Endothelial cell of umbilical vein (primary cell): ENCODE measurements around the gene PPP5C. TPM values are rescaled to one million over a fixed set of nuclear protein-coding genes. Genes with fewer than 3 reads are reported as not detected.

Source experiments
- BruUV-seq: library from RNA; stranded (reverse); fragments of 400-500 nt; replicated peaks from 2 replicates; lab custom pipeline; 2021; lab: Mats Ljungman, UMichigan
- CTCF ChIA-PET: fragments of 300-600, 350-600 bp; sonication (Branson Sonifier 250); formaldehyde crosslinking; loops from one replicate; lab custom pipeline; 2021; ENCODE audit warnings: antibody characterized with exemption, inconsistent platforms; lab: Charles Lee
- POLR2A ChIA-PET: fragments of 300-600, 350-600 bp; sonication (Branson Sonifier 250); formaldehyde crosslinking; loops from one replicate; lab custom pipeline; 2021; ENCODE audit warnings: antibody characterized with exemption, inconsistent platforms; lab: Charles Lee
- DNase-seq: peaks from one replicate; pipeline ENCODE4 v3.0.0-alpha.2; 2011; ENCODE audit warnings: low read depth, low spot score
- FAIRE-seq: peaks from 2 replicates; lab custom pipeline; 2011; peaks lifted over from hg19 to GRCh38; lab: Jason Lieb, UNC
- H2AFZ ChIP-seq: 2 replicates; pipeline ENCODE4 v1.6.0; 2012; ENCODE audit warnings: low read depth, low read length, control low read depth, inconsistent platforms
- H3K27ac ChIP-seq: 2 replicates; pipeline ENCODE4 v1.5.1; 2011; ENCODE audit warnings: low read depth, mild to moderate bottlenecking, control low read depth, low read length, moderate library complexity; ENCODE audit not compliant: insufficient read depth
- H3K27me3 ChIP-seq, 2 experiments: 2 replicates each; pipeline versions ENCODE4 v1.6.0 to v1.6.1; 2011; ENCODE audit warnings: low read length in 2 of 2, mixed read lengths in 1 of 2; ENCODE audit not compliant: control insufficient read depth in 2 of 2, insufficient read depth in 2 of 2
- H3K36me3 ChIP-seq, 2 experiments: 2 replicates in 1 of 2; 3 replicates in 1 of 2; pipeline ENCODE4 v1.5.1; 2011; ENCODE audit warnings: low read length in 2 of 2, mild to moderate bottlenecking in 1 of 2, moderate library complexity in 1 of 2; ENCODE audit not compliant: control insufficient read depth in 2 of 2, insufficient read depth in 2 of 2; ENCODE audit errors: extremely low read depth in 1 of 2
- H3K4me1 ChIP-seq: 3 replicates; pipeline ENCODE4 v1.5.1; 2011; ENCODE audit warnings: mild to moderate bottlenecking, low read length; ENCODE audit not compliant: control insufficient read depth, insufficient read depth; ENCODE audit errors: extremely low read depth
- H3K4me2 ChIP-seq: 2 replicates; pipeline ENCODE4 v1.6.1; 2011; ENCODE audit warnings: low read length, control low read depth, mixed read lengths; ENCODE audit not compliant: insufficient read depth
- H3K4me3 ChIP-seq, 3 experiments: fragments of 200-600 bp in 1 of 3; sonication (generic), shearing (Covaris generic) in 1 of 3; replicated peaks in 1 of 3; 2 replicates each; pipeline ENCODE4 v1.5.1; 2011 to 2016; ENCODE audit warnings: control low read depth in 3 of 3, low read length in 3 of 3, mild to moderate bottlenecking in 2 of 3, inconsistent platforms in 1 of 3, low read depth in 1 of 3, moderate library complexity in 1 of 3; ENCODE audit not compliant: insufficient read depth in 1 of 3
- H3K79me2 ChIP-seq: 2 replicates; pipeline ENCODE4 v1.6.0; 2012; ENCODE audit warnings: low read length, inconsistent platforms; ENCODE audit not compliant: control insufficient read depth, insufficient read depth
- H3K9ac ChIP-seq: replicated peaks from 2 replicates; pipeline ENCODE3; 2011; ENCODE audit warnings: low read length, control low read depth; ENCODE audit not compliant: insufficient read depth; ENCODE audit errors: extremely low read depth
- H3K9me1 ChIP-seq: replicated peaks from 3 replicates; pipeline ENCODE4 v1.6.0; 2011; ENCODE audit warnings: mild to moderate bottlenecking, low read length; ENCODE audit not compliant: control insufficient read depth, insufficient read depth; ENCODE audit errors: extremely low read depth
- H3K9me3 ChIP-seq: replicated peaks from 2 replicates; pipeline ENCODE4 v1.5.1; 2012; ENCODE audit warnings: low read length, inconsistent platforms; ENCODE audit not compliant: control insufficient read depth, insufficient read depth
- H4K20me1 ChIP-seq: replicated peaks from 2 replicates; pipeline ENCODE3; 2011; ENCODE audit warnings: mild to moderate bottlenecking, low read length; ENCODE audit not compliant: control insufficient read depth, insufficient read depth; ENCODE audit errors: extremely low read depth
- MYC ChIP-seq: IDR thresholded peaks from one replicate; pipeline ENCODE4 v1.6.1; 2011; ENCODE audit warnings: mild to moderate bottlenecking, low read depth, low read length
- POLR2A ChIP-seq: IDR thresholded peaks from 2 replicates; pipeline ENCODE4 v1.6.1; 2012; ENCODE audit warnings: low read depth, mild to moderate bottlenecking, control low read depth, low read length
- POLR2AphosphoS5 ChIP-seq: IDR thresholded peaks from 2 replicates; pipeline ENCODE4 v1.6.1; 2012; ENCODE audit warnings: low read depth, mild to moderate bottlenecking, control low read depth, low read length, moderate library complexity; ENCODE audit not compliant: insufficient read depth
- dilution Hi-C: fragments of 300-500 bp; cut with MboI; formaldehyde crosslinking; loops from one replicate; pipeline ENCODE4 v1.15.0; 2019; ENCODE audit warnings: low sequenced_read_pairs; ENCODE audit not compliant: extremely low pct_ligation_motif_present
- intact Hi-C: fragments of 100-400 bp; cut with micrococcal nuclease; formaldehyde crosslinking; loops from one replicate; pipeline ENCODE4 v1.10.0; 2022
- polyA plus RNA-seq, 4 experiments: library from polyadenylated mRNA; depleted of rRNA in 3 of 4; stranded (reverse) in 3 of 4; unstranded in 1 of 4; fragments of >200 nt; gene quantifications; 2 replicates each; pipeline versions ENCODE4 v1.2.1 to v1.2.3, GENCODE V29; 2011 to 2012; ENCODE audit warnings: missing spikeins in 1 of 4
- total RNA-seq: library from RNA; stranded (reverse); gene quantifications from 2 replicates; pipeline ENCODE4 v1.2.3, GENCODE V29; 2021
- TF ChIP-seq, protein P1 (sequence below): IDR thresholded peaks from 2 replicates; pipeline ENCODE4 v1.6.1; 2011; ENCODE audit not compliant: insufficient read depth, insufficient read length
- TF ChIP-seq, protein P2 (sequence below), 2 donors: IDR thresholded peaks; 1 replicate in 1 of 2; 2 replicates in 1 of 2; pipeline ENCODE4 v1.5.1; 2011; ENCODE audit warnings: low read length in 2 of 2, mild to moderate bottlenecking in 2 of 2, moderate library complexity in 2 of 2, control low read depth in 1 of 2, inconsistent platforms in 1 of 2, low read depth in 1 of 2; ENCODE audit not compliant: insufficient read depth in 1 of 2; ENCODE audit errors: extremely low read depth in 1 of 2

The PPP5C gene
- total and polyA plus RNA-seq, 2 donors (not counting 3 experiments of a cell fraction or from before 2014, with no cell fraction given), result 114 to 172 TPM

DNA sequence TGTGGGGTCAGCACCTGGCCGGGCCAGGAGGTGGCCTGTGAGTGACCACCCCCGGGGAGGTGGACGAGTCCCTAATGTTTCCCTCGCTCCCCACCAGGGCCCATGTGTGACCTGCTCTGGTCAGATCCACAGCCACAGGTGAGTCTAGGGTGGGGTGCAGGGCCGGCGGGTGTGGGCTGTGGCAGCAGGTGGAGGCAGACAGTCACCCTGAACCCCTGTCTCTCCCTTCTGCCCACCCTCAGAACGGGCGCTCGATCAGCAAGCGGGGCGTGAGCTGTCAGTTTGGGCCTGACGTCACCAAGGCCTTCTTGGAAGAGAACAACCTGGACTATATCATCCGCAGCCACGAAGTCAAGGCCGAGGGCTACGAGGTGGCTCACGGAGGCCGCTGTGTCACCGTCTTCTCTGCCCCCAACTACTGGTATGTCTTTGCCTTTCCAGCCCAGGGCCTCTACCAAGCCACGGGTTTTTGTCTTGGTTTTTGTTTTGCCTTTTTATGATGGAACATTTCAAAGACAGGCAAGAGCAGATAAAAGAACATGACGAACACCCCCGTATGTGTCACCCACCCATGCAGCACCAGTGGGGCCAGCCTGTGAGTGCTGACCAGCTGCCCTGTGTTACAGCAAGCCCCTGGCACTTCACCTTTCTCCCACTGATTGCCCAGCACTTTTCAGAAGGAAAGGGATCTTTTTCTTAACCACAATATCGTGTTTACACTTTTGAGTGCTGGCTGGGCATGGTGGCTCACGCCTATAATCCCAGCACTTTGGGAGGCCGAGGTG lies 41.6 kb downstream of the PPP5C start:
- Histone ChIP-seq H3K27me3 (no peaks in the 10 kb centered on the region), H3K4me1 (no peaks in the 10 kb centered on the region), H3K4me2 (no peak overlapping the region), H3K9ac (no peak overlapping the region), H4K20me1 (no peaks in the 10 kb centered on the region), H3K79me2 (no peaks in the 10 kb centered on the region), H3K27ac (no peak overlapping the region), H3K9me3 (no peaks in the 10 kb centered on the region), H3K36me3 (peaks cover 19 to 58% of the 10 kb centered on the region in 2 experiments), H2AFZ (no peak overlapping the region), H3K9me1 (no peaks in the 10 kb centered on the region), H3K4me3 (no peak overlapping the region)
- dilution Hi-C loops (no loop called here), intact Hi-C loops (no loop called here)
- TF ChIP-seq POLR2AphosphoS5 (no peak), MYC (no peak), POLR2A (no peak)
- TF ChIP-seq, protein P1, sequence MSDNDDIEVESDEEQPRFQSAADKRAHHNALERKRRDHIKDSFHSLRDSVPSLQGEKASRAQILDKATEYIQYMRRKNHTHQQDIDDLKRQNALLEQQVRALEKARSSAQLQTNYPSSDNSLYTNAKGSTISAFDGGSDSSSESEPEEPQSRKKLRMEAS, result no peak
- TF ChIP-seq, protein P2, sequence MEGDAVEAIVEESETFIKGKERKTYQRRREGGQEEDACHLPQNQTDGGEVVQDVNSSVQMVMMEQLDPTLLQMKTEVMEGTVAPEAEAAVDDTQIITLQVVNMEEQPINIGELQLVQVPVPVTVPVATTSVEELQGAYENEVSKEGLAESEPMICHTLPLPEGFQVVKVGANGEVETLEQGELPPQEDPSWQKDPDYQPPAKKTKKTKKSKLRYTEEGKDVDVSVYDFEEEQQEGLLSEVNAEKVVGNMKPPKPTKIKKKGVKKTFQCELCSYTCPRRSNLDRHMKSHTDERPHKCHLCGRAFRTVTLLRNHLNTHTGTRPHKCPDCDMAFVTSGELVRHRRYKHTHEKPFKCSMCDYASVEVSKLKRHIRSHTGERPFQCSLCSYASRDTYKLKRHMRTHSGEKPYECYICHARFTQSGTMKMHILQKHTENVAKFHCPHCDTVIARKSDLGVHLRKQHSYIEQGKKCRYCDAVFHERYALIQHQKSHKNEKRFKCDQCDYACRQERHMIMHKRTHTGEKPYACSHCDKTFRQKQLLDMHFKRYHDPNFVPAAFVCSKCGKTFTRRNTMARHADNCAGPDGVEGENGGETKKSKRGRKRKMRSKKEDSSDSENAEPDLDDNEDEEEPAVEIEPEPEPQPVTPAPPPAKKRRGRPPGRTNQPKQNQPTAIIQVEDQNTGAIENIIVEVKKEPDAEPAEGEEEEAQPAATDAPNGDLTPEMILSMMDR (IDR thresholded peaks at IDR 0.05; ENCODE audit: extremely low read depth in 1 of 2, insufficient read depth in 1 of 2, low read depth in 1 of 2, low read length in 2 of 2), result no peak
- BruUV-seq, result no TSS peak
- DNase-seq (no peak), FAIRE-seq (no peak)
- CTCF ChIA-PET, result interaction anchor here (3.1 kb wide), 1 partner anchor 14 kb away, joined by 9 read pairs; no protein-coding TSS in a partner anchor
- POLR2A ChIA-PET, result no interaction called here
